Upper lobe of left lung (tissue), 6 donors: ENCODE measurements around the gene CLDN10. TPM values are rescaled to one million over a fixed set of nuclear protein-coding genes. Genes with fewer than 3 reads are reported as not detected.

Experiments
- ATAC-seq, 2 donors: fragments of 200-7000 bp; cut with Tn5 transposase; one replicate each; pipeline ENCODE4 v1.9.1; 2022; ENCODE audit warnings: mild to moderate bottlenecking in 2 of 2, moderate library complexity in 2 of 2; ENCODE audit not compliant: low FRiP score in 2 of 2
- DNase-seq, 2 donors: peaks; one replicate each; pipeline ENCODE4 v3.0.0-alpha.2; 2019 to 2020
- H3K27ac ChIP-seq, 4 donors: fragments of 200-600 bp; sonication (generic); one replicate each; pipeline ENCODE4 v1.5.1; 2016 to 2019
- H3K27me3 ChIP-seq, 4 donors: fragments of 200-600 bp; sonication (generic); one replicate each; pipeline ENCODE4 v1.5.1; 2017 to 2019
- H3K36me3 ChIP-seq, 4 donors: fragments of 200-600 bp; sonication (generic); one replicate each; pipeline ENCODE4 v1.5.1; 2016 to 2019
- H3K4me1 ChIP-seq, 4 donors: fragments of 200-600 bp; sonication (generic); one replicate each; pipeline ENCODE4 v1.5.1; 2018 to 2019
- H3K4me3 ChIP-seq, 4 donors: fragments of 200-600 bp; sonication (generic); one replicate each; pipeline ENCODE4 v1.5.1; 2017 to 2019; ENCODE audit warnings: mild to moderate bottlenecking in 2 of 4, moderate library complexity in 1 of 4
- H3K9me3 ChIP-seq, 4 donors: fragments of 200-600 bp; sonication (generic); one replicate each; pipeline ENCODE4 v1.5.1; 2018 to 2019
- CTCF ChIP-seq, 6 experiments: fragments of 450-650 bp in 4 of 6; fragments of 200-600 bp in 2 of 6; sonication (generic) in 2 of 6; IDR thresholded peaks; one replicate each; pipeline ENCODE4 v1.5.1; 2016 to 2019; ENCODE audit warnings: antibody characterized with exemption in 6 of 6
- EP300 ChIP-seq, 4 donors: sonication (generic); formaldehyde crosslinking; IDR thresholded peaks; one replicate each; pipeline ENCODE4 v1.5.1; 2017; ENCODE audit warnings: antibody characterized with exemption in 4 of 4, control low read depth in 2 of 4
- POLR2A ChIP-seq, 4 donors: fragments of 450-650 bp; IDR thresholded peaks; one replicate each; pipeline ENCODE4 v1.5.1; 2016 to 2017; ENCODE audit warnings: antibody characterized with exemption in 4 of 4, mild to moderate bottlenecking in 2 of 4
- POLR2AphosphoS5 ChIP-seq, 2 donors: sonication (generic); formaldehyde crosslinking; IDR thresholded peaks; one replicate each; pipeline ENCODE4 v1.5.1; 2017; ENCODE audit warnings: antibody characterized with exemption in 2 of 2
- WGBS, 2 donors: methylation state at CpG; one replicate each; pipeline ENCODE4 v1.1.5; 2017 to 2018; 5-methylcytosine and 5-hydroxymethylcytosine counted together
- total RNA-seq, 6 donors: library from RNA; depleted of rRNA in 4 of 6; stranded (reverse); fragments of >200 nt in 4 of 6; gene quantifications; one replicate each; pipeline versions ENCODE4 v1.1.0 to v1.2.1, GENCODE V29; 2016 to 2021
- donor health status: DM: no; HTN: no; CAD: no; lungs with moderate emphysema.
- donor health status: DM: no; HTN: yes; CAD: no; lungs with severe emphysema.

CLDN10 gene
- total RNA-seq, 6 donors from 2014 or later: 1.6 to 4.5 (median 2.4) TPM; not detected in 2

GRCh38 chr13:95573221-95573620 is 20.7 kb downstream of the CLDN10 start:
- no peak for TF ChIP-seq POLR2AphosphoS5 (IDR thresholded peaks at IDR 0.05)
- no peak for TF ChIP-seq EP300 (IDR thresholded peaks at IDR 0.05)
- TF ChIP-seq POLR2A (IDR thresholded peaks at IDR 0.05): no peak
- 86 to 88% methylated on average over 4 of the region's 4 CpGs for WGBS, 2 donors
- Histone ChIP-seq H3K36me3 (no peaks in the 10 kb centered on the region), H3K4me3 (no peak overlapping the region), H3K4me1 (no peaks in the 10 kb centered on the region), H3K27me3 (no peaks in the 10 kb centered on the region), H3K9me3 (no peaks in the 10 kb centered on the region), H3K27ac (no peak overlapping the region)
- no peak for ATAC-seq
- DNase-seq: no peak

GRCh38 chr13:95579303-95579702 is 26.8 kb downstream of the CLDN10 start:
- ATAC-seq: no peak
- Histone ChIP-seq H3K9me3 (no peaks in the 10 kb centered on the region), H3K4me1 (no peaks in the 10 kb centered on the region), H3K27ac (no peak overlapping the region), H3K36me3 (no peaks in the 10 kb centered on the region), H3K4me3 (no peak overlapping the region), H3K27me3 (no peaks in the 10 kb centered on the region)
- DNase-seq: no peak
- no peak for TF ChIP-seq CTCF (IDR thresholded peaks at IDR 0.05)
- WGBS, 2 donors: 79 to 87% methylated on average over 3 of the region's 3 CpGs

GRCh38 chr13:95585867-95586266 is 33.3 kb downstream of the CLDN10 start:
- ATAC-seq (no peak), DNase-seq (no peak)
- Histone ChIP-seq H3K9me3 (no peaks in the 10 kb centered on the region), H3K4me3 (no peak overlapping the region), H3K27ac (no peak overlapping the region), H3K27me3 (no peaks in the 10 kb centered on the region), H3K4me1 (no peaks in the 10 kb centered on the region), H3K36me3 (peaks cover 0 to 3% (median 0%) of the 10 kb centered on the region in 4 donors)
- 90 to 96% methylated on average over 4 of the region's 4 CpGs for WGBS, 2 donors
- no peak for TF ChIP-seq POLR2A (IDR thresholded peaks at IDR 0.05)
- no peak for TF ChIP-seq POLR2AphosphoS5 (IDR thresholded peaks at IDR 0.05)
- no peak for TF ChIP-seq EP300 (IDR thresholded peaks at IDR 0.05)
- TF ChIP-seq CTCF (IDR thresholded peaks at IDR 0.05): no peak

GRCh38 chr13:95588134-95588533 is 35.6 kb downstream of the CLDN10 start:
- Histone ChIP-seq H3K4me1 (no peaks in the 10 kb centered on the region), H3K9me3 (no peaks in the 10 kb centered on the region), H3K27ac (no peak overlapping the region), H3K27me3 (no peaks in the 10 kb centered on the region), H3K4me3 (no peak overlapping the region), H3K36me3 (peaks cover 0 to 3% (median 0%) of the 10 kb centered on the region in 4 donors)
- ATAC-seq (no peak), DNase-seq (no peak)
- 86 to 90% methylated on average over 3 of the region's 3 CpGs for WGBS, 2 donors
- TF ChIP-seq EP300 (IDR thresholded peaks at IDR 0.05): no peak

- H3K9me3 ChIP-seq: no peaks in the 10 kb centered on the region
- peaks cover 0 to 3% (median 0%) of the 10 kb centered on the region in 4 donors for H3K36me3 ChIP-seq
- no peak overlapping the region for H3K27ac ChIP-seq
- no peak for ATAC-seq
- no peak for TF ChIP-seq POLR2AphosphoS5 (IDR thresholded peaks at IDR 0.05)
- no peaks in the 10 kb centered on the region for H3K4me1 ChIP-seq
- no peak for DNase-seq
- no peaks in the 10 kb centered on the region for H3K27me3 ChIP-seq
- WGBS, 2 donors: 92 to 97% methylated on average over 2 of the region's 2 CpGs
- no peak overlapping the region for H3K4me3 ChIP-seq
These were observed 36.2 kb downstream of the CLDN10 start for GRCh38 chr13:95588721-95589120.

GRCh38 chr13:95593462-95593861 is 40.9 kb downstream of the CLDN10 start:
- Histone ChIP-seq H3K9me3 (no peaks in the 10 kb centered on the region), H3K27ac (no peak overlapping the region), H3K36me3 (peaks cover 0 to under 1% (median 0%) of the 10 kb centered on the region in 4 donors), H3K4me1 (no peaks in the 10 kb centered on the region), H3K27me3 (no peaks in the 10 kb centered on the region), H3K4me3 (no peak overlapping the region)
- DNase-seq (no peak), ATAC-seq (no peak)
- TF ChIP-seq POLR2AphosphoS5 (IDR thresholded peaks at IDR 0.05): no peak
- TF ChIP-seq POLR2A (IDR thresholded peaks at IDR 0.05): no peak
- TF ChIP-seq CTCF (IDR thresholded peaks at IDR 0.05): no peak
- no peak for TF ChIP-seq EP300 (IDR thresholded peaks at IDR 0.05)
- WGBS, 2 donors: 61 to 71% methylated on average over 1 of the region's 1 CpG
